Adipose tissue (tissue), 3 donors: ENCODE results near the gene CERS2. TPM values are rescaled to one million over a fixed set of nuclear protein-coding genes. Genes with fewer than 3 reads are reported as not detected.

Experiments
- H3K27ac ChIP-seq: one replicate; pipeline ENCODE4 v1.5.1; 2013; ENCODE audit warnings: low read depth, low read length
- WGBS, 3 donors: extraction: QIAGEN DNeasy Blood & Tissue Kit; methylation state at CpG; one replicate each; pipeline ENCODE4 v1.1.7; 2013; 5-methylcytosine and 5-hydroxymethylcytosine counted together
- polyA plus RNA-seq, 3 donors: library from polyadenylated mRNA; stranded (reverse); fragments of 200-250 nt; gene quantifications; one replicate each; pipeline ENCODE4 v1.2.3, GENCODE V29; 2013
- donor health status: healthy with polysubstance abuse.
- donor health status: Bipolar disorder and iron deficiency.
- donor health status: healthy.

The CERS2 gene
- polyA plus RNA-seq, result 100 to 1,000 TPM in 2 of 3 donors, 10 to 100 TPM in 1; 86.8 to 134 (median 109) TPM

- peak within 1 kb of the TSS; percentile 67 for H3K27ac ChIP-seq
- WGBS, 3 donors, result 5 to 7% (median 6%) methylated on average over 68 to 94 of the region's 106 CpGs
Observed at GRCh38 chr1:150974580-150975478, at the start of gene CERS2. Gene CERS2, minus strand, starts transcription at chr1:150974835. Its CDS starts 5,745 bp downstream, at chr1:150969090.

DNA sequence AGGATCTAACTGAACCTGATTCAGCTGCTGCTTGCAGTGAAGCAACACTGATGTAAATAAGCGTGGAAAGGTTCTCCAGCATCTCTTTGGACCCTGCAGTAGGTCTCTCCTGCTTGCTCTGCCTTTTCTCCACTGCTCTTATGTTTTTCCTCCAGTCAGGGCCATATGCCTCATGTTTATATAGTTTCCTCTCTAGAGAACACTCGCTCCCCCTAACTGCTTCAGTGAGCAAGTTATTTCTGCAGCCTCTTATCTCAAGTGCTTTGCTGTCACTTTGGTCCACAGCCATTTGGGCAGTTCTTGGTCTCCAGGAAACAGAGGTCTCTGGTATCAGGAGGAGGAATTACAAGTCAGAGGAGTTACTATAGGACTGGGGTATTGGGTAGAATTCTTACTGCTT, 38.9 kb upstream of the CERS2 start:
- WGBS, 3 donors, result 30 to 64% (median 57%) methylated on average over 2 of the region's 2 CpGs
- H3K27ac ChIP-seq, result no peak overlapping the region

DNA sequence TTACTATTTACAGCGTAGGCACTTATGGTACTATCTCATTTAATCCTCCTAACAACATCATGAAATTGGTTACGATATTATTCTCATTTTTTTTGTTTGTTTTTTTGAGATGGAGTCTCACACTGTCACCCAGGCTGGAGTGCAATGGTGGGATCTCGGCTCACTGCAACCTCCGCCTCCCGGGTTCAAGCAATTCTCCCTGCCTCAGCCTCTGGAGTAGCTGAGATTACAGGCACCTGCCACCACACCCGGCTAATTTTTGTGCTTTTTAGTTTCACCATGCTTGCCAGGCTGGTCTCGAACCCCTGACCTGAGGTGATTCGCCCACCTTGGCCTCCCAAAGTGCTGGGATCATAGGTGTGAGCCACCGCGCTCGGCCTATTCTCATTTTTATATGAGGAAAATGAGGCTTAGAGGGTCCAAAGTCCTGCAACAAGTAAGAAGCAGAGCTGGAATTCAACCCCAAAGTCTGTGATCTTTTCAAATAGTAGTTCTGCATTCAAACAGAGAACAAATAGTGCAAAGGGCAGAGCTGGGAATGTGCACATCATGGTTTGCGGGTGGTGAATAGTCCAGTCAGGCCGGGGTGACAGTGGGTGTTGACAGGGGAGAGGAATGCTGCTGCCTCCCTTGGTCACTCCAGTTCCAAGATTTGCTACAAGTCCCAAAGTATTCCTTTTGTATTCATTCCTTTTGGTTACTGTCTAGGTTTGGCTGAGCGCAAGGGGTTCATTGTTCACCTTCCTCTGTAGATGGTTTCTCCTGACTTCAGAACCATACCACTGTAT, 38.2 kb upstream of the CERS2 start:
- WGBS, 3 donors, result 83 to 92% (median 88%) methylated on average over 14 of the region's 14 CpGs
- H3K27ac ChIP-seq, result no peak overlapping the region

DNA sequence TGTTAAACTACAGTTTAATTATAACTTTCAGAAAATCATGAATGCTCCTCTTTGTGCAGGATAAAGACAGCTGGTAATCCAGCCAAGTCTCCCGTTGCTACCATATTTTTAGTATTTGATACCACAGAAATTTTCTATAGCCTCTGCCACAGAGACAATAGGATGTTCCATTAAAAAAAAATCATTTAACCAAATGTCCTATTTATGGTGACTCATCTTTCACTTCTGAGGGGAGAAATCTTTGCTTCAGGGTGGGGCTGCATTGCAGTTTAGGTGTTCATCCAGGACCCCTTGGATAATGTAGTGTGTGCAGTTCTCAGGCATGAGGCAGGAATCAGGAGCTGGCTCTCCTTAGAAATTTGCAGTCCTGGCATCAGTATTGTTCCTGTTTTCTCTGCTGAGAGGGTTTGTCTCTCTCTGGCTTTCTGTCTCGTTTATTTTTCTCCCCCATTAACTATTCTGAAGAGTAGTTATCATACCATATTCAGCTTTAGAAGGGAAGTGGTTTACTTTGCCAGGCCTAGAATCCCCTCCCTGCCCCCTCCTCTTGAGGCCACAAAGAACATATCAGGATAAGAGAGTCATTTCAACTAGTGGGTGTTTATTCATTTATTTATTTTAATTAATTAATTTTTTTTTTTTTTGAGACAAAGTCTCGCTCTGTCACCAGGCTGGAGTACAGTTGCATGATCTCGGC, 36.7 kb upstream of the CERS2 start:
- 67 to 69% (median 67%) methylated on average over 4 of the region's 4 CpGs for WGBS, 3 donors
- H3K27ac ChIP-seq, result no peak overlapping the region

- whole genome bisulfite sequencing, 3 donors, result 86 to 93% (median 89%) methylated on average over 3 of the region's 3 CpGs
- H3K27ac ChIP-seq, result no peak overlapping the region
Observed at GRCh38 chr1:151010346-151010726, 35.7 kb upstream of the CERS2 start.

DNA sequence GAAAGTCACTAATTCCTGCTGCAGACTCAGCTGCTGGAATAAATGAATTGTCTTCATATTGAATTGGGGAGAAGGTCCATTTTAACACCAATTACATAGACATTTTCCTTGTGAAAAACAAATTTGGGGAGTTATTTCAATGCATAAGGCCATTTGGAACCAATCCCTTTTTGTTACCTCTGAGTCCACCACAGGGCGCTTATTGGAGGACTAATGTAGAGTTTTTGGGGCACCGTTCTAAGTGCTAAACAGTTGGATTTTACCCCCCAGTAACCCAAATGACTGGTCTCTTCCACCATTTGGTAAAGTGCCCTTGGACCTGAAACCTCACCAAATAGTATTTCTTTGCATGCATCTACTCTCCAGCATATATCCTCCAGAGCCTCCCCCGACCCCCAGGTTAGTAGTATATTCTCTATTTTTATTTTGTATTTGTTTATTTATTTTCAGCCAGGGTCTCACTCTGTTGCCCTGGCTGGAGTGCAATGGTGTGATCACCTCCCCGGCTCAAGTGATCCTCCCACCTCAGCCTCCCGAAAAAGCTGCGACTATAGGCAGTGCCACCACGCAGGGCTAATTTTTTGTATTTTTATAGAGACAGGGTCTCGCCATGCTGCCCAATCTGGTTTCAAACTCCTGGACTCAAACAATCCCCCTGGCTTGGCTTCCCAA, 35.2 kb upstream of the CERS2 start:
- H3K27ac ChIP-seq, result no peak overlapping the region
- 95 to 97% (median 96%) methylated on average over 8 of the region's 8 CpGs for WGBS, 3 donors

DNA sequence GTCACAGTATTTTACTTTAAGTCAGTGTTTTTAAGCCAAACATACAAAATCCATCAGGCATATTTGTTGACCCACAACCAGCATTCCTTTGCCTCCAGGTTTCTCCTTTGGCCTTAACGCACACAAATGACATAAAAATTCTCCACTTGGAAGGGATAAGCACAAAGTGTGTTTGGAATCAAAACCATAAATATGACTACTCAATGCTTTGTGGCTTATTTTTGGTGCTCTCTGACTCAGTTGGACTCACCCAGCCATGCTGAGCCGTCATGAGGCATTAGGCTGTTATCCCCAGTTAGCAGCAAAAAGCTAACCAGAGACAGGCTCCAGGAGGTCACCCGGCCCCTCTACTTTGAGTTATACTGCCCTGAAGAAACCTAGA, 34.6 kb upstream of the CERS2 start:
- WGBS, 3 donors, result 50 to 57% (median 54%) methylated on average over 3 of the region's 3 CpGs
- H3K27ac ChIP-seq, result no peak overlapping the region

DNA sequence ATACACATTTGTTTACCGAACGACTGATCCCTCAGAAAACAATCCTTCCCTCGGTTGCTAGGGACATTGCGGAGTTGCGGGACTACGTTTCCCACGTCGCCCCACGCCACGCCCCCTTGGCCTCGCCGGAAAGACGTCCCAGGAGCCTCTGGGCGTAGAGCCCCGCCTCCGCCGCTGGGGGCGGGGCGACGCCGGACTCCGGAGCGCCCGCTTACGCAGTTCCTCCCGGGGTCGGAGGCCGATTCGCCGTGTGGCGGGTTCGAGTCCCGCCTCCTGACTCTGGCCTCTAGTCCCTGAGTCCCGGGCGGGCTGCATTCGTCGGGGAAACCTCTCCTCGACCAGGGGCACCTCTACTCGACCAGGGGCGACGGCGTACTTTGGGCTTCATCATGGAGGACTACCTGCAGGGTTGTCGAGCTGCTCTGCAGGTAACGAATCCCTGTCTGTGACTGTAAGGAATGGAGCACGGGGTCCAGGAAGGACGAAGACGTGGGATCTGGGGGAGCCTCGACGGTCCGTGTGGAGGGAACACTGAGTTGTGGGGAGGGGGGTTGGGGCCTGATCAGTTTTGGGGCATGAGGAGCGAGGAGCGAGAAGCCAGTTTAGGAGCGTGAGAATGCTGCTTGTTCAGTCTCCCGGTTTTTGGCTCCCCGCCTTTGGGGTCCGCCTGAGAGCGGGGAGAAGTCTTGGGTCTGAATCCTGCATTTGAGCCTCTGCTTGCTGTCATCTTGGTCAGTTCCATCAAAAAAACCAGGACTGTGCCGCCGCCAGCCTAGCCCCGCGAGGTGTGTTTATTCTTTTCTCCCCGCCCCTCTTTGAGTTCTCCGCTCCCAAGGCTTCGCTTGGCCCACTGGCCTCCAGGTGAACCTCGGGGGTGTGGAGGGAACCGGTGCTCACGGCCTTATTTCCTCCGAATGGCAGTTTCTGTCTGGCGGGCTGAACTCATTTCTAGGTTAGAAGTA, 33.9 kb upstream of the CERS2 start, which contains the start of gene PRUNE1:
TSS of gene PRUNE1 (plus strand) at position 206 of the 962 bp plus-strand sequence. CDS start at position 390, 184 bp downstream.
- WGBS, 3 donors, result 1% methylated on average over 68 to 69 of the region's 69 CpGs
- peak within 1 kb of the TSS; percentile 52 for H3K27ac ChIP-seq

DNA sequence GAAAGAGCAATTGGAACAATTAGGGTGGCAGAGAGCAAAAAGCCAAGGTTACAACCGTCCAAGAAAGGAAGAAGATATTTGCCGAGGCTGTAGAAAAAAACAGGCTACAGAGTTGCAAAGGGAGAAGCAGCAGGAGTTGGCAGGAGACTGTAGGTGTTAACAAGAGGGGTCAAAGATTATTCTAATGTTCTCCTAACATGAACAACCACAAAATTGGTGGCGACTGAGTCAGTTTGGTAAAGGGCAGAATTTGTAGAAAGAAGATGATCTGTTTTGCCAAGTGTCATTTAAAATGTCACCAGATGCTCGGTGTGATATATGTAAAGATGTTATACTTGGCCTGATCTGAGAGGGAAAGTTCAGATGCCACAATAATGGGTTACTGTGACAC, 33.2 kb upstream of the CERS2 start:
- peak overlapping the region; percentile 52 for H3K27ac ChIP-seq
- 7 to 15% (median 14%) methylated on average over 4 of the region's 4 CpGs for WGBS, 3 donors

GRCh38 chr1:151006327-151007052, 31.9 kb upstream of the CERS2 start, which contains the start of gene MINDY1:
Gene MINDY1, minus strand, starts transcription at chr1:151006902. Its CDS starts 4,285 bp downstream, at chr1:151002617.
- WGBS, 3 donors, result 1 to 3% (median 2%) methylated on average over 18 of the region's 18 CpGs
- H3K27ac ChIP-seq, result peak within 1 kb of the TSS; percentile 52

DNA sequence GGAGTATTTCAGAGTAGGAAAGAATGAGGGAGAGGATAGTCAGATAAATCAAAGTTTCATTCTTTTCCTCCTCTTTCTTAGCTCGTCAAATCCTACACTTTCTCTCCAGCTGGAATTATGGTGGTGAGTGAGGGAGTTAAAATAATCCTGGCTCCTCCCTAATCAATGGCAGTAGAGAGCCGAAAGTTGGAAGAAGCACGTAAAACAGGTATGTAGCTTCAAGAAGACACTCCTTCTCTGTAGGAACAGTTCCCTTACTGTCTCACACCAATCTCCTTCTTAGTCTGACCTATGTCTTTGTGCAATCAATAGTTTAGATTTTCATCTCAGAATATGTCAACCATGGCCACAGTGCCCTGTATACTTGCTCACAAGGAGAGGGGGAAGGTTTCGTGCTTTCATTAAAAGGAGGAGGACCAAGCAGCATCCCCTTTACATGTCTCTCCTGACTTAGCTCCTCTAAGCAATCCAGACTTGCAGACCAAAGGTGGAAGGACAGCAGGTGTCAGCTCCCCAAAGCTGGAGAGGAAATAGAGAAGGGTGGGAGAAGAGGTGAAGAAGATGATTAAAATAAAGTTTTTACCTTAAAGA, 31.2 kb upstream of the CERS2 start:
- WGBS, 3 donors, result 2 to 21% (median 20%) methylated on average over 4 of the region's 4 CpGs
- H3K27ac ChIP-seq, result no peak overlapping the region

GRCh38 chr1:151003180-151003579, 28.5 kb upstream of the CERS2 start:
- H3K27ac ChIP-seq, result peak overlapping the region; percentile 2

DNA sequence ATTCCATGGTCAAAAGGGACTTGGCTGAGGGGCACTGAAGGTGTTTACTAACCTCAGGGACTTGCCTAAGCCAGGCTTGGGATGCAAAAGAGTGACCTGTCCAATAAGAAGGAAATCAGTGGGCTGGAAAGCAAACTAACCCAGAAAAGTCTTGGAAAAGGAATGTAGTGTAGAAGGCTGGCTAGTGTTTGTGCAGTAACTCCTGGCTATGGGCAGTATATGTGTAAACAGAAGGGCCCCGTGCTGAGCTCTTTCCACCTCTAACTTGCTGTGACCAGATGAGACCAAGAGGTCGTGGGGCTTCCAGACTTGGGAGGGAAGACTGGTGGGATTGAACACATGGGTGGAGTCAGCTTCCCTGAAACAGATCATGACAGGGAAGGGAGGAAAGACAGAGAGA, 28.0 kb upstream of the CERS2 start:
- H3K27ac ChIP-seq, result no peak overlapping the region
- 26 to 48% (median 38%) methylated on average over 2 of the region's 2 CpGs for WGBS, 3 donors

- H3K27ac ChIP-seq, result no peak overlapping the region
- 62 to 82% (median 64%) methylated on average over 3 of the region's 3 CpGs for WGBS, 3 donors
Observed at GRCh38 chr1:151002051-151002450, 27.4 kb upstream of the CERS2 start.

DNA sequence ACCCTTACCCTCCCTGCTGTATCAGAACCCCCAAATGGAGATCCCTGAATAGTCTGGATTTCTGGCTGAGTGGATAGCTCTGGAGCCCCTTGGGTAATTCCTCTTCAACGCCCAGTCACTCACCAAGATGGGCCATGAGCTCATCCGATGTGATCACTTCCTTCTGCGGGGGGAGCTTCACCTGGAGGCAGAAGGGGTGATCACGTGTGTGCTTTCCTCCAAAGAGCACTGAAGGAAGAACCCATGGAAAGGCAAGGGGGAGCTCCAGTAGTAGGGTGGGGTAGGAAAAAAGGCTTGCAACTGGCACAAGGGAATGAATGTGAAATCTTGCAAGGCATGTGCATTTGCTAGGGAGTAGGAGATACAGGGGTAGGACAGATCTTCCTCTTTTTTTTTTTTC, 27.0 kb upstream of the CERS2 start:
- no peak overlapping the region for H3K27ac ChIP-seq
- WGBS, 3 donors, result 45 to 82% (median 58%) methylated on average over 4 of the region's 4 CpGs

DNA sequence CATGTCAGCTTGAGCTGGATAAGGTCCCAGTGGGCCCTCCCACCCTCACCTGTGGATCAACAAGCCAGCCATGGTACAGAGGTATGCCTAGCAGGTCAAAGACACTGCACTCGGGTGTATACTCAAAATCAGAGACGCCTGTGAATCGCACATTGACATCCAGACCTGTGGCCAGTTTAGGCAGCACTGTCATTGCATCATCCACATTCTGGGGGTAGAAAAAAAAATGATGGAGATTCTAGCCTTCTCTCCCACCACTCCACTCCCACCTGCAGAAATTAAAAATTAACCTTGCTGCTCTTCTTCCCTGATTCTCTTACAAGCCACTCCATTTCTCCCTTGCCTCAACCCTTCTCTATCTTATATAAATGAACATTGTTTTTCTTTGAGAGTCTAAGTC, 25.8 kb upstream of the CERS2 start:
- 89 to 96% (median 94%) methylated on average over 3 of the region's 3 CpGs for WGBS, 3 donors

More for the DNA sequence above, 25.8 kb upstream of the CERS2 start:
- no peak overlapping the region for H3K27ac ChIP-seq
